NT2/D1 (cell line): ENCODE results near the gene MRTFB.

Experiments used
- DNase-seq: peaks from one replicate; pipeline ENCODE4 v3.0.0-alpha.2; 2011; ENCODE audit warnings: low read depth, low spot score
- H3K27me3 ChIP-seq: 2 replicates; pipeline ENCODE4 v1.6.0; 2011; ENCODE audit warnings: mild to moderate bottlenecking; ENCODE audit not compliant: insufficient read length, insufficient read depth
- H3K36me3 ChIP-seq: 2 replicates; pipeline ENCODE4 v1.6.1; 2011; ENCODE audit warnings: mild to moderate bottlenecking, low read length, mixed read lengths; ENCODE audit not compliant: insufficient read depth, insufficient read length
- H3K4me1 ChIP-seq: 2 replicates; pipeline ENCODE4 v1.5.1; 2011; ENCODE audit not compliant: insufficient read depth, insufficient read length
- H3K4me3 ChIP-seq: 2 replicates; pipeline ENCODE4 v1.5.1; 2011; ENCODE audit warnings: low read depth; ENCODE audit not compliant: insufficient read length
- H3K9ac ChIP-seq: 2 replicates; pipeline ENCODE4 v1.6.0; 2011; ENCODE audit warnings: low read depth; ENCODE audit not compliant: insufficient read length
- H3K9me3 ChIP-seq: 2 replicates; pipeline ENCODE4 v1.5.1; 2011; ENCODE audit warnings: mild to moderate bottlenecking, low read length; ENCODE audit not compliant: insufficient read depth
- SUZ12 ChIP-seq: IDR thresholded peaks from 2 replicates; pipeline ENCODE4 v1.6.1; 2011; ENCODE audit not compliant: insufficient read length, insufficient read depth; ENCODE audit errors: extremely low read depth
- YY1 ChIP-seq: IDR thresholded peaks from 2 replicates; pipeline ENCODE4 v1.6.1; 2011; ENCODE audit not compliant: insufficient read length, insufficient read depth
- ZNF274 ChIP-seq: IDR thresholded peaks from 2 replicates; pipeline ENCODE4 v1.6.1; 2011; ENCODE audit warnings: mild to moderate bottlenecking, low read depth, low read length

MRTFB gene

GRCh38 chr16:14151256-14152030 lies 80.3 kb downstream of the MRTFB start:
- no peak for TF ChIP-seq SUZ12
- no peak for TF ChIP-seq YY1
- no peak for TF ChIP-seq ZNF274
- no peak overlapping the region for H3K9ac ChIP-seq
- H3K9me3 ChIP-seq, result no peaks in the 10 kb centered on the region
- peaks cover 12% of the 10 kb centered on the region for H3K36me3 ChIP-seq
- no peaks in the 10 kb centered on the region for H3K27me3 ChIP-seq
- DNase-seq, result no peak
- H3K4me1 ChIP-seq, result no peaks in the 10 kb centered on the region
- H3K4me3 ChIP-seq, result no peak overlapping the region

GRCh38 chr16:14155572-14156190 lies 84.6 kb downstream of the MRTFB start:
- H3K9ac ChIP-seq, result no peak overlapping the region
- no peak for TF ChIP-seq YY1
- TF ChIP-seq SUZ12, result no peak
- TF ChIP-seq ZNF274, result no peak
- DNase-seq, result no peak

GRCh38 chr16:14164916-14165662 lies 94.0 kb downstream of the MRTFB start:
- peaks cover 2% of the 10 kb centered on the region for H3K4me1 ChIP-seq
- no peaks in the 10 kb centered on the region for H3K36me3 ChIP-seq
- H3K4me3 ChIP-seq, result no peak overlapping the region
- H3K27me3 ChIP-seq, result no peaks in the 10 kb centered on the region
- no peak overlapping the region for H3K9ac ChIP-seq
- no peaks in the 10 kb centered on the region for H3K9me3 ChIP-seq
- no peak for DNase-seq
- TF ChIP-seq ZNF274 (no peak), YY1 (no peak), SUZ12 (no peak)

More at GRCh38 chr16:14155572-14156190, 84.6 kb downstream of the MRTFB start:
- no peak overlapping the region for H3K4me3 ChIP-seq
- H3K4me1 ChIP-seq, result no peaks in the 10 kb centered on the region
- H3K36me3 ChIP-seq, result peaks cover 2% of the 10 kb centered on the region
- no peaks in the 10 kb centered on the region for H3K9me3 ChIP-seq
- H3K27me3 ChIP-seq, result no peaks in the 10 kb centered on the region

- no peak for TF ChIP-seq ZNF274
- no peak for TF ChIP-seq SUZ12
- TF ChIP-seq YY1, result no peak
- no peaks in the 10 kb centered on the region for H3K27me3 ChIP-seq
Measured at GRCh38 chr16:14168146-14168545, 97.0 kb downstream of the MRTFB start.

GRCh38 chr16:14172200-14172809 lies 101.2 kb downstream of the MRTFB start:
- Histone ChIP-seq H3K9ac (no peak overlapping the region), H3K4me3 (no peak overlapping the region), H3K27me3 (no peaks in the 10 kb centered on the region), H3K4me1 (no peaks in the 10 kb centered on the region), H3K36me3 (no peaks in the 10 kb centered on the region), H3K9me3 (peaks cover 7% of the 10 kb centered on the region; the same call in 1 of the 2 replicates)
- no peak for DNase-seq
- no peak for TF ChIP-seq ZNF274
- TF ChIP-seq SUZ12, result no peak
- TF ChIP-seq YY1, result no peak

More at GRCh38 chr16:14168146-14168545, 97.0 kb downstream of the MRTFB start:
- Histone ChIP-seq H3K9ac (no peak overlapping the region), H3K9me3 (peaks cover 7% of the 10 kb centered on the region; the same call in 1 of the 2 replicates), H3K36me3 (no peaks in the 10 kb centered on the region), H3K4me3 (no peak overlapping the region), H3K4me1 (peaks cover 2% of the 10 kb centered on the region)
- no peak for DNase-seq

- no peak for DNase-seq
- no peak for TF ChIP-seq ZNF274
- no peak for TF ChIP-seq SUZ12
- no peak for TF ChIP-seq YY1
- H3K36me3 ChIP-seq, result no peaks in the 10 kb centered on the region
Measured at GRCh38 chr16:14175086-14175485, 104.0 kb downstream of the MRTFB start.

GRCh38 chr16:14177704-14178103 lies 106.6 kb downstream of the MRTFB start:
- no peak overlapping the region for H3K4me3 ChIP-seq
- no peak overlapping the region for H3K9ac ChIP-seq
- no peaks in the 10 kb centered on the region for H3K9me3 ChIP-seq
- peaks cover 4% of the 10 kb centered on the region for H3K4me1 ChIP-seq
- no peak for TF ChIP-seq YY1
- TF ChIP-seq SUZ12, result no peak
- TF ChIP-seq ZNF274, result no peak
- DNase-seq, result no peak
- H3K36me3 ChIP-seq, result no peaks in the 10 kb centered on the region
- no peaks in the 10 kb centered on the region for H3K27me3 ChIP-seq

More at GRCh38 chr16:14175086-14175485, 104.0 kb downstream of the MRTFB start:
- H3K4me1 ChIP-seq, result no peaks in the 10 kb centered on the region
- peaks cover 7% of the 10 kb centered on the region; the same call in 1 of the 2 replicates for H3K9me3 ChIP-seq
- H3K4me3 ChIP-seq, result no peak overlapping the region
- H3K9ac ChIP-seq, result no peak overlapping the region
- no peaks in the 10 kb centered on the region for H3K27me3 ChIP-seq
